Activated CD4-positive, alpha-beta T cell treated with anti-CD3 and anti-CD28 coated beads, Interleukin-2, amount 50 U/mL, for 16 hours (primary cell): ENCODE data around the gene ASTN2.
A peak's percentile ranks its signal among the peaks of the same experiment; 100 is the strongest.

ENCODE experiments used
- DNase-seq: peaks from one replicate; pipeline ENCODE4 v3.0.0-alpha.2; 2020

The ASTN2 gene

GRCh38 chr9:116585204-116585603 lies 829.7 kb downstream of the ASTN2 start:
- no peak for DNase-seq

- no peak for DNase-seq
These were observed 834.0 kb downstream of the ASTN2 start for GRCh38 chr9:116580853-116581252.

GRCh38 chr9:116576386-116576785 lies 838.5 kb downstream of the ASTN2 start:
- no peak for DNase-seq

GRCh38 chr9:116574027-116574679 lies 840.7 kb downstream of the ASTN2 start:
- DNase-seq: no peak

DNA sequence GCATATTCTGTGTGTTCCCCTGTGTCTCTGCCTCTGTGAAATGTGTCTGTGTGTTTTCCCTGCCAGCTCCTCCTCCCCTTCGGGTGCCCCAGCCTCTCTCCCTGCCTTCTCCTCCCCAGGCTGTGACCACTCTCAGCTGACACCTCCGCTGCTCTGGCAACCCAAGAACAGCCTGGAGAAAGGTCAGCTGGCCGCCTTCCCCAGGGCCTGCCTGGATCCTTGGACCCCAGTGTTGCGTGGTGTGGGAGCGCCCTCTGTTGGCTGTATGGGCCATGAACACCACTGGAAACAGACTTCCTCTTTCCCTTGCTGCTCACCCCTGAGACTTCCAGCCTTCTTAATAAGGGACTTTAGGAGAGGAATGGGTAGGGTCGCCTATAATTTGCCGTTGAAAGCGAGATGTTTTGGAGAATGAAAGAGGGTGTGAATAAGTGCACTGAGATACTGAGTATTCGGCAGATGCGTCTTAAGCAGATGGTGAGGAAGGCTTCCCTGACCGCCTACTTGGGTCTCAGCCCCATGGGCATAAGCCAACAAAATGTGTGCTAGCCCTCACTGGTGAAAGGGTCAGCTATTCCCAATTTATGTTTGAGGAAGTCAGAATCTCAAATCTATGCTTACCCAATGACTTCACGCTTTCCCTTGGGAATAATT lies 842.6 kb downstream of the ASTN2 start:
- peak; percentile 33 for DNase-seq

- no peak for DNase-seq
These were observed 845.7 kb downstream of the ASTN2 start for GRCh38 chr9:116569111-116569510.

- no peak for DNase-seq
These were observed 848.0 kb downstream of the ASTN2 start for GRCh38 chr9:116566677-116567488.

DNA sequence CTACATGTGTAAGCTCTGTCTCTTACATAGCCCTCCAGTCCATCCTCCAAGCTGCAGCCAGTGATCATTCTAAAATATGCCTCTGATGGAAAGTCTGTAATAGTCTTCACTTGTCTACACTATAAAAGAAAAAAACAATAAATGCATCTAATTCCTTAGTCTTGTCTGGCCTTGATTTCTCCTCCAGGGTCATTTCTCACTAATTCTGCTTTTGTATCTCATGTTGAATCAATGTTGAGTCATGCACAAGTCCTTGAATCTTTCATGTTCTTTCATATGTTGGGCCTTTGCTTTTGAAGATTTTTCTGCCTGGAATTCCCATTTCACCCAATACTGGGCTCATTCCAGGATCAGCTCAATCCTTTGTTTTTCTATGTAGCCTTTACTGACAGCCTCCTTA lies 848.9 kb downstream of the ASTN2 start:
- no peak for DNase-seq

DNA sequence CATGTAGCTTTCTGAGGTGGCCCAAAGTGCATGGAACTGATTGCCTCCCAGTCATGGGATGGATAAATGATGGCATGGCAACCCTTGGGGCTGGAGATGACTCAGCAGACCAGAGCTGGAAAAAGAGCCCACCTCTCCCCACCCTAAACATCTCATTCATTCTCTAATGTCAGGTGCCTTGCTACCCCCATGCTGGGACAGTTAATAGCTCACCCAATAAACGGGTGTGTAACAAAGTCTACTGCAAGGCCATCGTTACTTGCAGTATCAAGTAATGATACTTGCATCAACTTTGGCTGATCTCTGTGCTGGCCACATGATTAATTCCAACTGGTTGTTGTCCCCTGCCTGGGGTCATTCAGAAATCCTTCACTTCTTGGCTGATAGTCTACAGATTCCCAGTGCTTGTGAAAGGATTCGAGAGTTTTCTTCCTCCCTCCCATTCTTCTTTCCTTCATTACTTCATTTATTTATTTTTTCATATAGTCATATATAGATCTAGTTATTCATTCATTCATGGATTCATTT lies 850.5 kb downstream of the ASTN2 start:
- DNase-seq: no peak

DNA sequence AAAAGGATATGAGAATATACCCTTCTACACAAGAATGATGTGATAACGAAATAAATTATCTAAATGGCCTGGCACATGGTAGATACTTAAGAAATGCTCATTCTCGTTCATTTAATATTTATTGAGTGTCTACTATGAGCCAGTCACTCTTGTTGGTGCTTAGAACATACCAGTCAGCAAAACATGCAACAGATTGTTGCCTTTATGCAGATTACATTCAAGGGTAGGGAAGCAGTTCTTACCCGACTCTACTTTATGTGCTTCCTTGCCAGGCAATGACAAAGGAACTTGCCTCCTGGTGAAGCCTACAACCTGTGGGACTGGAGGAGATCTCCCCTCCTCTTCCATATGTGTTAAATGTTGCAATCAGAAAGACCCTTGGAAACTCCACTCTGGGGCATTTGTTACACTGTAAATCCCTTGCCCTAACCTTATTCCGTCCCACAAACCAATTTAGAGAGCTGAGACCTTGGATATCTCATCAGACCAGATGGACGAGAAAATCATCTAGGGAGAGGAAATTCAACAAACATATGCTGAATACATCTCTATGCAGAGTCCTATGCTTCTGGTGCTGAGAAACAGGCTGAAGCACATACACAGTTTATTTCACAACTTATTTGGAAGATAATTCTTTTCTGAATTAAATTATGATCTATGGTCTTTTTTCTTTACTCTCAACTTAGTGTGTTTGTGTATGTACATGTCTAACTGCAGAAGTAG lies 855.9 kb downstream of the ASTN2 start:
- DNase-seq: no peak

DNA sequence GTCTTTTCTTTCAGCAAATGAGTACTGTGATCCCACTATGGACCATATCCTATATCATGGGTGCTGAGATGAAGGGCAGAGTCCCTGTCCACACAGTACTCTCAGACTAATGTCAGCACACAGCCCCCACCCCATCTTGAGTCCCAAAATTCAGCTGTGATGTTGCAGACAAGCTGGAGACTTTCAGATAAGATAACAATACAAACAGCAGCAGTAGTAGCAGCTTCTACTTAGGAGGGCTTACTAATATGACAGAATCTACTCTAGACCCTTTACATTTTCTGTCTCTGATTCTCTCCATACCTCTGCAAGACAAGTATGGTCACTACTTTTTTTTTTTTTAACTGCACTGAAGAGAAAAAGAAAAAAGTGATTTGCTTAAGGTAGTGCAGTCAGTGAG lies 856.8 kb downstream of the ASTN2 start:
- DNase-seq: no peak

DNA sequence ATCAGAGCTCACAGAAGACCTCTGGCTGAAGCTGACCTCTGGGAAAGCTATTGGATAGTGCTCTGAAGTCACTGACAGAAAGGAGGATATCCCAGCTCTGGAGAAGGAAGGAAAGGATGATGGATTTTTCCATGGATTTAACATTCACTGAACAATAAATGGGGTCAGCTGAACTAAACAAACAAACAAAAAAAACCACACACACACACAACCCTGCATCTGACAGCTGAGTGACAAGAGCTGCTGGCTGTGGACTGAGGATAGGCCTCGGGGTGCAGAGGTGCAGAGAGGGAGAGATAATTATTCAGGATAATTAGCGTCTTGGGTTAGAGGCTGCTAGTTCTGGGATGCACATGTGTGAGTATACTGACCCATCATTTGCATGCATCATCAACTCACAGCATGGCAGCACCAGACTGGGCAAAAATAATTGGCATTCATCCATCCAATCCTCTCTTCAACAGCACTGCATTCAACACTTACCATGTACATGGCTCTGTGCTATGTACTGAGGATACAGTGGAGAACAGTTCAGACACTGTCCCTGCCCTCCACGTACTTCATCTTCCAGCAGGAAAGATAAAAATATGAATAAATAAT lies 859.2 kb downstream of the ASTN2 start:
- DNase-seq: no peak

DNA sequence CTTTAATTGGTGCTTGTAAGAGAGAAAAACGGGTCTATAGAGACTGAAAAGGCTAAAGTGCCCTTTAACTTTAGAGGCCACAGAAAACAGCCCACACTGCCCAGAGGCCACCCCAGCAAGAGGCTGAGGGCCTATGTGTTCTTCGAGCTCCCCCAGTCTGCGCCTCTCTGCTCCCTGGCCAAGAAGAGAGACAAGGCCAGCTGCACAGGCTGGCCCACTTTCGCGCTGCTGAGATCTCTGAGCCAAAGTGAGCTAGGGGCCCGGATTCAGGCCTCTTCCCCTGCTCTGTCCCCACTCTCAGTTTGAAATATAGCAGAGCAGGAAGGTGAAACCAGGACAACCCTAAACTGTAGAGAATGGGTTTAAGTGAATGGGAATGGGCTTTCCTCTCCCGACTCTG lies 859.7 kb downstream of the ASTN2 start:
- no peak for DNase-seq

DNA sequence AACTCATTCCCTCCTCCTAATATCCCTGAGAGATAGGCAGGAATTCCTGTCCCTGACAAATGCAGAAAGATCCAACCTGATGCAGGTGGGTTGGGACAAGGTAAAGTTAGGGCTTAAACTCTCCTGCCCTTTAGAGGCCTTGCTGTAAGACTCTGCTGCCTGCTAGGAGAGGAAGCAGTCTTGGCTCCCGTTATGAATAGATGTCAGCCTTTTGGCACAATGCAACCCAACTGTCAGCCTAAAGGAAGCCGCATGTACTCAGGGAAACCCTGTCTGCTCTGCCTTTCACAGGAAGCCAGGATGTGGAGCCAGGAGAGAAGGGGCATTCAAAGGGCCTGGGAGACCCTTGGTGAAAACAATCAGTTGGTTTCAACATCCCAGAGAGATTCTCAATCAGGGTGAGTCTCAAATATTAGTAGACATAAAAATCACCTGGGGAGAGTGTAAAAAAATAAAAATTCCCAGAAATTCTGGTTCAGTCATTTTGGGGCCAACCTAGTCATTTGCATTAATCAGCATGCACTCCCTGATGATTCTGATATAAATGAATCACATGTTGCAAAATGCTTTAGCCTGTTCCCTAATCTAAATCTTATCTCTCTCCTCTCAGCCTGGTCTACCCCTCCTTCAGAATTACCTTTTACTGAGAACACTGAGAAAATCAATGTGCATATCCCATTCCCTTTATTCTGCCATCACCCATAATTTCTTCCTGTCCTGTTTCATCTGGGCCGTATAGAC lies 864.0 kb downstream of the ASTN2 start:
- no peak for DNase-seq

DNA sequence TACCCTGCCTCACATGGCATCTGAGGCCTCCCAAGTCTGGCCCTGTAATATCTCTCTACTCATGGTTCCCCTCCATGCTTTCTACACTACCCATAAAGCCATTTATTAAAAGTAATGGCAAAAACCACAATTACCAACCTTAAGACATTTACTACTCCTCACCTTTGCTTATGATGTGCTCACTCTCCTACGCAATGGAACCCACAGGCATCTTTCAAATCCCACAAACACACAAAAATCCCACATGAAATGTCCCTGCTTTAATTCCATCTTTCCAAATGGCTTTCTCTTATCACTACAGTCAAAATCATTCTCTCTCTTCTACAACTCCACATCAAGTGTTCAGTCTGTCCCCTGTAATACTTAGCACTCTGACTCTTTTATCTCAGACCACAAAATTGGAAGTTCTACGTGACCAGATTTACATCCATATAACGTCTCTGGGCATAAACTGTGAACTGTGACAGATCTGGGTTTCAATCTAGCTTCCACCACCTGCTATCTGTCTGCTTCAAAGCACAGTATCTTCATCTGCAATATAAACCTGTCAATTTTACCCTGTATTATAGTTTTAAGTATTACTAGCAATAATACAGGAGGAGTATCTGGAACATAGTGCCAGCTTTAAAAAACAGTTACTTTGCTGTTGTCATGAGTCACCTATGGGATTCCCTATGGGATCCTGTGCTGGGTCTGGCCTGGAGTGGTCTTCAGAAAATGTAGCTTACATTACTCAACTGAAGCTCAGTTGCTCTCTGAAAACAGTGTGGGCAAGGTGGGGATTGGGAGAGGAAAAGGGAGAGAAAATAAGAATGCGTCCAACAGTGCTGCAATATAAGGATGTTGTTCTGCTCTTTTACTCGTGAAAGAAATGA lies 864.8 kb downstream of the ASTN2 start:
- DNase-seq: no peak

DNA sequence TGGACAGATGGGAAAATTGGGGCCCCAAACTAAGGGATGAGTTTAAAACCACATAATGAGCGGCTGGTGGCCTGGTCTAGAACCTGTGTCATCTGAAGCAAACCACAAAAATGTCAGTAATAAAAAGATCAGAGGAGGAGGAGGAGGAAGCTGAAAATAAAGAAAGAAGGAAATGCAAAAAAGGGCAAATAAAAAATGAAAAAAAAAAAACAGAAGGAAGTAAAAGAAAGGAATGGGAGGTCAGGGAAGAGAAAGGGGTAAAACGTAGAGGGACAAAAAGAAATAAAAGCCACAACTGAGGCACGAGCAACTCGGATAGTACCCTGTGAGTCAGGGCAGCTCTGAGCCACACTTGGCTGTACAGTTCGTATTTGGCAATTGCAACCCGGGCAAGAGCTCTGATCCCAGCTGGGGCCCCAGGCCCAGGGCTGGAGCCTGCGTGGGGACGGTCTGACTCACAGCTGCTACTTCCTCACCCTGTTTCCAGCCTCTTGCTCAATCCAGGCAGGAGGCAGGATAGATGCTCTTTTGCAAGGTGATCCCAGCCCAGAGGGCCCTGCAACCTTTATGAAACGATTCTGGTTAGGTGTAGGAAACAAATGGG lies 865.7 kb downstream of the ASTN2 start:
- no peak for DNase-seq

GRCh38 chr9:116547729-116548426 lies 867.0 kb downstream of the ASTN2 start:
- DNase-seq: no peak

DNA sequence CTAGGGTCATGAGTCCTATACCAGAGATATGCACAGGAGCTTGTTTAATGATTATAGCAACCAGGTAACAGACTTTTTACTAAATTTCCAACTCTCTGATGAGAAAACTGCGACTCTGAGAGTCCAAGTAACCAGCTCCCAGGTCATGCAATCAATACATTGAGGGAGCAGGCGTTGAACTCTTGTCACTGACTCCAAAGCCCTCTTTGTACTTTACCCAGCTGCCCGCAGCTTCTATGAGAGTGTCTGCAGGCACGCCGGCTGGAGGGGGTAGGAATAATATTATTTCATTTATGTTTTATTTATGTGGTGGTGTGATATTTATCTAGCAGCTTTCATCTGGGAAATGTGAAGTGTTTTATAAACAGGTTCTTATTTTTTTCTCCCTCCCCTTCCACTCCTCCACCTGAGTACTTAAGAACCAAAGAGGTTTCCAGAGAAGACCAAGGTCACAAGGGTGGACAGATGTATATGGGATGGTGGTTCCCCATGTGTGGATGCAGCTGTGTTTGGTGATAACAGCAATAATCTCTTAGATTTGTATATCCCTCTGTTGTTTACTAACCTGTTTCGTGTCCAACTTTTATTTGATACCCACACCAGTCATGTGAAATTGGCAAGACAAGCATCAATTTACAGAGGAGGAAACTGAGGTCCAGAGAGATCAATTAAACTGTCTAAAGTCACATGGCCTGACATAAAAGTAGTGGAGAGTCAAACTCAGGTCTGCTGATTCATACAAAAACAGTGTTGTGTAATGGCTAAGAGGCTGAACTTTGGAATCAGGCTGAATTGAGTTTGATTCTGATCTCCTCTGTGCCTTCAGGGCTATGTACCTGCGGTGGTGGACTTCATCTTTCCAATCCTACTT lies 867.9 kb downstream of the ASTN2 start:
- no peak for DNase-seq

DNA sequence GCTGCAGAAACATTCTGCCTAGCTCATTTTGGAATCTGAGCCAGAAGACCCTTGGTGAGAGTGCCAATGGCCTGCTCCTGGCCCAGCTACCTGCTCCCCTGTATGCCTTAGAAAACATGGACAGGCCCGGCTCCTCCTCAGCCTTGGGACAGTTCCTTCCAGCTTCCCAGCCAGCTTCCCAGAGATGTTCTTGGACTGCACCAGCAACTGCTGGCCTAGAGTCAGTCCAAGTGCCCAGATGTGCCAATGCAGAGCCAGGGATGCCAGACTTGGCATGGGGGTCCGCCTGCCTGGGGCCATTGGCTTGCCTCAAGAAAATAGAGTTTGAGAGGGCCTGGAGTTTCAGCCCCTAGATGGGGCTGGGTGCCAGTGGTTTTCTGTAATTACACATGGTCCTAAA lies 870.0 kb downstream of the ASTN2 start:
- DNase-seq: no peak
